ENCODE data around the gene CDC20B.
"Not testable (repeated sequence)": the region's sequence is repeated elsewhere in the genome, so short reads cannot be mapped to it uniquely, and the experiment has no call there.

Gene CDC20B

GRCh38 chr5:55104036-55104772, 68.8 kb downstream of the CDC20B start:
- DNase-seq, result no peak

GRCh38 chr5:55102348-55102747, 70.6 kb downstream of the CDC20B start, which contains the start of gene GZMA:
GZMA (plus strand) TSS chr5:55102646; CDS start chr5:55102683, 37 bp downstream.
- DNase-seq, result no peak

GRCh38 chr5:55101556-55102276, 71.3 kb downstream of the CDC20B start:
- DNase-seq, result no peak

- DNase-seq, result not testable (repeated sequence)
Measured at GRCh38 chr5:55101148-55101547, 71.8 kb downstream of the CDC20B start.

- DNase-seq, result no peak
Measured at GRCh38 chr5:55096861-55097260, 76.1 kb downstream of the CDC20B start.

GRCh38 chr5:55096182-55096581, 76.8 kb downstream of the CDC20B start:
- DNase-seq, result no peak

GRCh38 chr5:55091011-55091410, 82.0 kb downstream of the CDC20B start:
- DNase-seq, result not testable (repeated sequence)

GRCh38 chr5:55089301-55089700, 83.7 kb downstream of the CDC20B start:
- DNase-seq, result not testable (repeated sequence)

- no peak for DNase-seq
Measured at GRCh38 chr5:55081541-55081940, 91.4 kb downstream of the CDC20B start.

- DNase-seq, result no peak
Measured at GRCh38 chr5:55073211-55073610, 99.8 kb downstream of the CDC20B start.

GRCh38 chr5:55072666-55073065, 100.3 kb downstream of the CDC20B start:
- no peak for DNase-seq

GRCh38 chr5:55071413-55071812, 101.6 kb downstream of the CDC20B start:
- no peak for DNase-seq

GRCh38 chr5:55070968-55071367, 102.0 kb downstream of the CDC20B start:
- no peak for DNase-seq

GRCh38 chr5:55066277-55066676, 106.7 kb downstream of the CDC20B start:
- no peak for DNase-seq

GRCh38 chr5:55064523-55064922, 108.5 kb downstream of the CDC20B start:
- DNase-seq, result no peak

GRCh38 chr5:55063899-55064298, 109.1 kb downstream of the CDC20B start:
- no peak for DNase-seq

- DNase-seq, result no peak
Measured at GRCh38 chr5:55063220-55063863, 109.6 kb downstream of the CDC20B start.
